ENCODE measurements around the gene IGFN1.

GRCh38 chr1:201172999-201173610 lies 17.5 kb upstream of the IGFN1 start:
- TF ChIP-seq CTCF (IDR thresholded peaks at IDR 0.05 in 8 of 11, conservative IDR thresholded peaks at IDR 0.05 in 3 of 11) = no peak
- TF ChIP-seq POLR2AphosphoS5 (IDR thresholded peaks at IDR 0.05) = no peak
- TF ChIP-seq POLR2A (IDR thresholded peaks at IDR 0.05) = no peak
